Inflammatory macrophage (primary cell): ENCODE measurements around the gene TMEM47.

Experiments used
- DNase-seq, 2 donors: peaks; one replicate each; pipeline ENCODE4 v3.0.0-alpha.2; 2020 to 2022

The TMEM47 gene

GRCh38 chrX:34584781-34585180 is 72.3 kb downstream of the TMEM47 start:
- DNase-seq: no peak

GRCh38 chrX:34580069-34580468 is 77.0 kb downstream of the TMEM47 start:
- DNase-seq: no peak

DNA sequence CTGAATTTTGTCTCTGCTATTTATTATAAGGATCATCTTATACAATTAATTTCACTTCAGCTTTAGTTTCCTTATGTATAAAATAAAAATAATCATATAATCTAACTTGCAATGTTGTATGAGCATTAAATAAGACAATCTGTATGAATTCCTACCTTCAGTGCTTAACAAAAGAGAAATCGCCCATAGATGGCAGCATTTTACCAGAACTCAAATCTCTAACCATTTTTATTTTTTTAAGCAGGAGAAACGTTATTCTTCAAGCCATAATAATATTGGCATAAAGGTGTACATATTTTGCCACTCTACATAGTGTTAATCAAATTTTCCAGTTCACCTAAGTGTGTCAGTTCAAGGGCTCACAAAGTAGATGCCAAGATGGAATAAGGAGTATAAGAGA is 78.8 kb downstream of the TMEM47 start:
- DNase-seq: no peak
